ENCODE data around the gene FBXL19. TPM values are rescaled to one million over a fixed set of nuclear protein-coding genes. Genes with fewer than 3 reads are reported as not detected.

The FBXL19 gene
- total and polyA plus RNA-seq, 2 donors (not counting 1 experiment from before 2014, with no cell fraction given) = 9.0 to 25.0 TPM

DNA sequence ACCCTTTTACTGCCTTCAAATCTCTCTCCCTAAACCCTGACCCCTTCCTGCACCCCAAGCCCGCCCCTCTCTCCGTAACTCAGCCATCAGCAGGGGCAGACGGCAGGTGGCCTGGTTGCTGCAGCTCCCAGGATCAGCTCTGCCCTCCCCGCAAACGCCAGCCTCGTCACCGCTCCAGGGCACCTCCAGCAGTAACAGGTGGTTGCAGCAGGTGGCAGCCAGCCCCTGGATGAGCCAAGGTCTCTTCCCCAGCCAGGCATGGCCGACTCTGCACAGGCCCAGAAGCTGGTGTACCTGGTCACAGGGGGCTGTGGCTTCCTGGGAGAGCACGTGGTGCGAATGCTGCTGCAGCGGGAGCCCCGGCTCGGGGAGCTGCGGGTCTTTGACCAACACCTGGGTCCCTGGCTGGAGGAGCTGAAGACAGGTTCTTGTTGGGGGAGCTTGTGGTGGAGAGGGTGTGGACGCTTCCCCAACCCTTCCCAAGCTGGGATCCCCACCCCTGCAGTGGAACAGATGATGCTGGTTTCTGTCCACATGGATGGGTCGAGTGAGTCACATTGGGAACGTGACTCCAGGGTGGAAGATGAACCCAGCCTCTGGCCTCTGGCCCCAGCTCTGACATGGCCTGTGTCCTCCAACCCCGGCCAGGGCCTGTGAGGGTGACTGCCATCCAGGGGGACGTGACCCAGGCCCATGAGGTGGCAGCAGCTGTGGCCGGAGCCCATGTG, 62.2 kb downstream of the FBXL19 start:
- peak; percentile 37 for DNase-seq
- Histone ChIP-seq H4K20me1 (ENCODE audit: control insufficient read depth, insufficient read depth, low read length, poor library complexity, severe bottlenecking) (no peaks in the 10 kb centered on the region), H3K36me3 (replicated peaks in 1 of 2; ENCODE audit: control extremely low read depth in 1 of 2, control insufficient read depth in 1 of 2, extremely low read depth in 1 of 2, insufficient read depth in 2 of 2, low read length in 1 of 2) (peaks cover 0 to 19% of the 10 kb centered on the region in 2 experiments), H3K4me3 (ENCODE audit: control extremely low read depth in 1 of 5, extremely low read depth in 1 of 5, insufficient read depth in 1 of 5, low read depth in 2 of 5, low read length in 4 of 5) (no peak overlapping the region), H3K79me2 (ENCODE audit: control insufficient read depth, insufficient read depth, low read length) (no peaks in the 10 kb centered on the region), H2AFZ (ENCODE audit: insufficient read depth, low read depth, low read length, poor library complexity, severe bottlenecking) (no peak overlapping the region), H3K9me3 (ENCODE audit: control extremely low read depth in 1 of 3, control insufficient read depth in 2 of 3, insufficient read depth in 1 of 3, low read length in 2 of 3) (no peaks in the 10 kb centered on the region), H3K27me3 (replicated peaks in 1 of 4; ENCODE audit: control extremely low read depth in 1 of 4, control insufficient read depth in 3 of 4, insufficient read depth in 4 of 4, low read length in 3 of 4) (no peaks in the 10 kb centered on the region), H3K4me2 (replicated peaks; ENCODE audit: low read depth, low read length, poor library complexity, severe bottlenecking) (peak overlapping the region; percentile 33), H3K27ac (ENCODE audit: low read length in 2 of 2) (no peak overlapping the region), H3K9ac (ENCODE audit: low read length) (no peak overlapping the region), H3K4me1 (ENCODE audit: control insufficient read depth in 2 of 2, insufficient read depth in 2 of 2, low read length in 2 of 2) (peaks cover 3 to 6% of the 10 kb centered on the region in 2 donors)
- Mint-ChIP-seq H3K27ac (no peak overlapping the region), H3K9me3 (ENCODE audit: insufficient read depth) (no peaks in the 10 kb centered on the region), H3K27me3 (no peaks in the 10 kb centered on the region), H3K4me1 (no peaks in the 10 kb centered on the region), H3K4me3 (no peak overlapping the region)
- 85% methylated on average over 19 of the region's 20 CpGs for WGBS (ENCODE audit: insufficient coverage)
- intact Hi-C loops (cut with micrococcal nuclease) = loop anchor here (1.0 to 5.0 kb wide), 4 partner anchors 109 to 458 kb away; partner anchors contain the start of gene VKORC1
- ATAC-seq (ENCODE audit: low read depth) = no peak
- TF ChIP-seq, protein P1, sequence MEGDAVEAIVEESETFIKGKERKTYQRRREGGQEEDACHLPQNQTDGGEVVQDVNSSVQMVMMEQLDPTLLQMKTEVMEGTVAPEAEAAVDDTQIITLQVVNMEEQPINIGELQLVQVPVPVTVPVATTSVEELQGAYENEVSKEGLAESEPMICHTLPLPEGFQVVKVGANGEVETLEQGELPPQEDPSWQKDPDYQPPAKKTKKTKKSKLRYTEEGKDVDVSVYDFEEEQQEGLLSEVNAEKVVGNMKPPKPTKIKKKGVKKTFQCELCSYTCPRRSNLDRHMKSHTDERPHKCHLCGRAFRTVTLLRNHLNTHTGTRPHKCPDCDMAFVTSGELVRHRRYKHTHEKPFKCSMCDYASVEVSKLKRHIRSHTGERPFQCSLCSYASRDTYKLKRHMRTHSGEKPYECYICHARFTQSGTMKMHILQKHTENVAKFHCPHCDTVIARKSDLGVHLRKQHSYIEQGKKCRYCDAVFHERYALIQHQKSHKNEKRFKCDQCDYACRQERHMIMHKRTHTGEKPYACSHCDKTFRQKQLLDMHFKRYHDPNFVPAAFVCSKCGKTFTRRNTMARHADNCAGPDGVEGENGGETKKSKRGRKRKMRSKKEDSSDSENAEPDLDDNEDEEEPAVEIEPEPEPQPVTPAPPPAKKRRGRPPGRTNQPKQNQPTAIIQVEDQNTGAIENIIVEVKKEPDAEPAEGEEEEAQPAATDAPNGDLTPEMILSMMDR (IDR thresholded peaks at IDR 0.05) = no peak
- TF ChIP-seq EZH2 (IDR thresholded peaks at IDR 0.05; ENCODE audit: borderline replicate concordance, insufficient read depth, low read depth, low read length, poor library complexity, severe bottlenecking) = no peak
- CTCF ChIA-PET = interaction anchor here (0.5 to 5.1 kb wide), 24 partner anchors 12 to 883 kb away, joined by 3 to 63 read pairs (median 4); partner anchors contain the start of genes KAT8, VKORC1, ZNF646 and ZNF668
- POLR2A ChIA-PET = interaction anchor here (1.7 kb wide), 1 partner anchor 157 kb away, joined by 8 read pairs; no protein-coding TSS in a partner anchor

Measured in B cell (primary cell).